ENCODE measurements around the gene S100G. TPM values are rescaled to one million over a fixed set of nuclear protein-coding genes. Genes with fewer than 3 reads are reported as not detected.
"Not testable (repeated sequence)": the region's sequence is repeated elsewhere in the genome, so short reads cannot be mapped to it uniquely, and the experiment has no call there.

Gene S100G
- total RNA-seq, 2 donors from 2014 or later = not detected

- no peak for TF ChIP-seq POLR2A (IDR thresholded peaks at IDR 0.05)
- TF ChIP-seq, protein P1, sequence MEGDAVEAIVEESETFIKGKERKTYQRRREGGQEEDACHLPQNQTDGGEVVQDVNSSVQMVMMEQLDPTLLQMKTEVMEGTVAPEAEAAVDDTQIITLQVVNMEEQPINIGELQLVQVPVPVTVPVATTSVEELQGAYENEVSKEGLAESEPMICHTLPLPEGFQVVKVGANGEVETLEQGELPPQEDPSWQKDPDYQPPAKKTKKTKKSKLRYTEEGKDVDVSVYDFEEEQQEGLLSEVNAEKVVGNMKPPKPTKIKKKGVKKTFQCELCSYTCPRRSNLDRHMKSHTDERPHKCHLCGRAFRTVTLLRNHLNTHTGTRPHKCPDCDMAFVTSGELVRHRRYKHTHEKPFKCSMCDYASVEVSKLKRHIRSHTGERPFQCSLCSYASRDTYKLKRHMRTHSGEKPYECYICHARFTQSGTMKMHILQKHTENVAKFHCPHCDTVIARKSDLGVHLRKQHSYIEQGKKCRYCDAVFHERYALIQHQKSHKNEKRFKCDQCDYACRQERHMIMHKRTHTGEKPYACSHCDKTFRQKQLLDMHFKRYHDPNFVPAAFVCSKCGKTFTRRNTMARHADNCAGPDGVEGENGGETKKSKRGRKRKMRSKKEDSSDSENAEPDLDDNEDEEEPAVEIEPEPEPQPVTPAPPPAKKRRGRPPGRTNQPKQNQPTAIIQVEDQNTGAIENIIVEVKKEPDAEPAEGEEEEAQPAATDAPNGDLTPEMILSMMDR (IDR thresholded peaks at IDR 0.05) = no peak
- no peaks in the 10 kb centered on the region for H3K36me3 ChIP-seq (replicated peaks in 1 of 2; ENCODE audit: insufficient read depth in 1 of 2, low read depth in 2 of 2)
- whole genome bisulfite sequencing, 2 donors = 85 to 93% methylated on average over 1 of the region's 1 CpG
- DNase-seq (no peak), ATAC-seq (no peak)
- no peak overlapping the region for H3K27ac ChIP-seq
- no peaks in the 10 kb centered on the region for H3K9me3 ChIP-seq
- intact Hi-C loops (cut with DNase I) = no loop called here
- H3K4me1 ChIP-seq = no peaks in the 10 kb centered on the region
- no peak overlapping the region for H3K4me3 ChIP-seq
- H3K27me3 ChIP-seq = no peaks in the 10 kb centered on the region
Measured at GRCh38 chrX:16618422-16618821, 31.5 kb upstream of the S100G start.

GRCh38 chrX:16619024-16619423 lies 30.9 kb upstream of the S100G start:
- Histone ChIP-seq H3K27me3 (no peaks in the 10 kb centered on the region), H3K36me3 (replicated peaks in 1 of 2; ENCODE audit: insufficient read depth in 1 of 2, low read depth in 2 of 2) (no peaks in the 10 kb centered on the region), H3K4me3 (no peak overlapping the region), H3K27ac (no peak overlapping the region), H3K4me1 (no peaks in the 10 kb centered on the region), H3K9me3 (no peaks in the 10 kb centered on the region)
- WGBS, 2 donors = 90 to 91% methylated on average over 2 of the region's 2 CpGs
- intact Hi-C loops (cut with DNase I) = no loop called here
- no peak for DNase-seq
- no peak for TF ChIP-seq POLR2A (IDR thresholded peaks at IDR 0.05)
- TF ChIP-seq, protein P1 (IDR thresholded peaks at IDR 0.05) = no peak
- no peak for ATAC-seq

- ATAC-seq; H3K27ac ChIP-seq; H3K4me3 ChIP-seq; H3K27me3 ChIP-seq; H3K9me3 ChIP-seq; intact Hi-C loops (cut with DNase I); H3K36me3 ChIP-seq (replicated peaks in 1 of 2; ENCODE audit: insufficient read depth in 1 of 2, low read depth in 2 of 2); DNase-seq: not testable (repeated sequence)
- peaks cover 16% of the 10 kb centered on the region for H3K4me1 ChIP-seq
- WGBS, 2 donors = 63 to 68% methylated on average over 4 to 6 of the region's 6 CpGs
Measured at GRCh38 chrX:16628511-16628910, 21.4 kb upstream of the S100G start.

DNA sequence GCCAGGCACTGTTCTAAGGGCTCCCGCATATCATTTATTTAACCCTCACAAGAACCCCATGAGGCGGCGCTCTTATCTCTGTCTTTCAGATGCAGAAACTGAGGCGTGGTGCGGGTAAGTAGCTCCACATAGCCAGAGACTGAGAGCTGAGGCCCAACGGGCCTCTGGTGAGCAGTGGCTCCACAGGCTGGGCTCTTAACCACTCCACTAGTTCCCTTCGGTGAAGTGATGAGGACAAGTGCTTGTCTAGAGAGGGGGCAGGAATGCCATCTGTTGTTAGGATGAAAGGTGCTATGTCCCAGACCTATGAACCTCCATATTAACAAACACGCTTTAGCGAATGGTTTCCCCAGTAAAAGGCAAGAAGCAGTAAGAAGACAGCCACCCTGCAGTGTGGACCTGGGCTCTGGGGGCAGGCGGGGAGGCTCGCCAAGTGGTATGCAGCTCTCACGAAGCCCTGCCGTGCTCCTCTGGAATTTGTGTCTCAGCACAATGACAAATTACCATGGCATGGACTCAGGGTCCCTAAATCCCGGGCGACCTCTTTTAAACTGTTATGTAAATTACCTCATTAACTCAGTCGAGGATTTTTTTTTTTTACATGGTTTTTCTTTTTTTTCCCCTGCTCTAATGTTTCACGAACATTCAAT lies 20.9 kb upstream of the S100G start:
- H3K27me3 ChIP-seq = no peaks in the 10 kb centered on the region
- H3K4me3 ChIP-seq = no peak overlapping the region
- ATAC-seq = no peak
- peaks cover 20% of the 10 kb centered on the region for H3K4me1 ChIP-seq
- TF ChIP-seq, protein P1 (IDR thresholded peaks at IDR 0.05) = no peak
- no peak for TF ChIP-seq POLR2A (IDR thresholded peaks at IDR 0.05)
- no peak for DNase-seq
- 42 to 62% methylated on average over 10 to 16 of the region's 17 CpGs for WGBS, 2 donors
- H3K27ac ChIP-seq = no peak overlapping the region
- H3K36me3 ChIP-seq (replicated peaks in 1 of 2; ENCODE audit: insufficient read depth in 1 of 2, low read depth in 2 of 2) = no peaks in the 10 kb centered on the region
- intact Hi-C loops (cut with DNase I) = no loop called here
- no peaks in the 10 kb centered on the region for H3K9me3 ChIP-seq

GRCh38 chrX:16629909-16630308 lies 20.0 kb upstream of the S100G start:
- H3K27ac ChIP-seq = no peak overlapping the region
- 0 to 26% methylated on average over 2 to 4 of the region's 4 CpGs for WGBS, 2 donors
- no peaks in the 10 kb centered on the region for H3K27me3 ChIP-seq
- intact Hi-C loops (cut with DNase I) = no loop called here
- ATAC-seq = no peak
- no peaks in the 10 kb centered on the region for H3K36me3 ChIP-seq (replicated peaks in 1 of 2; ENCODE audit: insufficient read depth in 1 of 2, low read depth in 2 of 2)
- H3K9me3 ChIP-seq = no peaks in the 10 kb centered on the region
- TF ChIP-seq, protein P1 (IDR thresholded peaks at IDR 0.05) = no peak
- TF ChIP-seq POLR2A (IDR thresholded peaks at IDR 0.05) = no peak
- no peak for DNase-seq
- no peak overlapping the region for H3K4me3 ChIP-seq
- H3K4me1 ChIP-seq = peaks cover 20% of the 10 kb centered on the region

All from body of pancreas (tissue), 4 donors.